GM12878 (cell line): ENCODE measurements around the gene POLD4.

ENCODE experiments used
- CTCF ChIP-seq, 3 experiments: IDR thresholded peaks in 2 of 3; conservative IDR thresholded peaks in 1 of 3; 2 replicates each; pipeline ENCODE4 v1.5.1; 2011; ENCODE audit warnings: low read depth in 3 of 3, low read length in 3 of 3, mild to moderate bottlenecking in 3 of 3, control low read depth in 2 of 3, moderate library complexity in 2 of 3, inconsistent platforms in 1 of 3, mixed read lengths in 1 of 3; ENCODE audit not compliant: control insufficient read depth in 2 of 3, insufficient read depth in 1 of 3; ENCODE audit errors: extremely low read depth in 1 of 3
- FOXK2 ChIP-seq: fragments of 450-650 bp; IDR thresholded peaks from 2 replicates; pipeline ENCODE4 v1.6.1; 2017; ENCODE audit warnings: mild to moderate bottlenecking, moderate library complexity
- IRF3 ChIP-seq: fragments of 450-650 bp; IDR thresholded peaks from 2 replicates; pipeline ENCODE4 v1.6.1; 2014; ENCODE audit warnings: mild to moderate bottlenecking
- POLR2A ChIP-seq: IDR thresholded peaks from 2 replicates; pipeline ENCODE4 v1.6.1; 2011; ENCODE audit warnings: low read depth, mild to moderate bottlenecking, low read length

GRCh38 chr11:67356387-67356863, 3.1 kb upstream of the POLD4 start:
- TF ChIP-seq IRF3 (no peak), POLR2A (no peak), CTCF (IDR thresholded peaks at IDR 0.05 in 2 of 3, conservative IDR thresholded peaks at IDR 0.05 in 1 of 3; ENCODE audit: control insufficient read depth in 2 of 3, extremely low read depth in 1 of 3, insufficient read depth in 1 of 3, low read depth in 3 of 3, low read length in 3 of 3) (no peak), FOXK2 (no peak)
